GM11168 (cell line): ENCODE results near the gene CADM4.
"Not testable (repeated sequence)": the region's sequence is repeated elsewhere in the genome, so short reads cannot be mapped to it uniquely, and the experiment has no call there.

Source experiments
- in situ Hi-C: fragments of 300-500 bp; cut with MboI; formaldehyde crosslinking; loops from one replicate; pipeline ENCODE4 v1.12.0; 2022; ENCODE audit warnings: low sequenced_read_pairs; ENCODE audit not compliant: unreplicated experiment

The CADM4 gene

DNA sequence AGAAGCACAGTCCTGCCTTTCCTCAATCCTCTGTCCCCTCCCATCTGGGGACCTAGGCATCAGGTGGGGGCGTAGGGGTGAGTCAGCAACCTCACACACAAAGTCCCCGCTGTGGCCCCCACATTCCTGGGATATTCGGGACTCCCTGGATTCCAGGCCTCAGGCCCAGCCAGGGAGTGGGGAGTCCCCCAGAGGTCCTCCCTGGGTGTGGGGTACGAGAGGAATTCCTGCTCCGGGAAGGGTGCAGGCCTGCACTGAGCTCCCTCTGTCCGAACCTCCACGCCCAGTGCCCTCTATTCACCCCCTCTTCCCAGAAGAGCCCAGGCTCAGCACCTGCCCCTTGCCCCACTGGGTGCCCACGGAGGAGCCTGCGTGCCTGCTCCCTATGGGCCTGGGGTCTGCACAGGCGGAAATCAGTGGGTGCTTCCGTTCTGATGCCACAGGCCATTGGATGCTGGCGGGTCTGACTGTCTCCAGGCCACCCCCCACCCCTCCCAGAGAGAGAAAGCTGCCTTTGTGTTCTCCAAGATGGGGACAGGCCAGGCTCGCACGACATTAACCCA is 3.4 kb downstream of the CADM4 start:
- in situ Hi-C loops: no loop called here

DNA sequence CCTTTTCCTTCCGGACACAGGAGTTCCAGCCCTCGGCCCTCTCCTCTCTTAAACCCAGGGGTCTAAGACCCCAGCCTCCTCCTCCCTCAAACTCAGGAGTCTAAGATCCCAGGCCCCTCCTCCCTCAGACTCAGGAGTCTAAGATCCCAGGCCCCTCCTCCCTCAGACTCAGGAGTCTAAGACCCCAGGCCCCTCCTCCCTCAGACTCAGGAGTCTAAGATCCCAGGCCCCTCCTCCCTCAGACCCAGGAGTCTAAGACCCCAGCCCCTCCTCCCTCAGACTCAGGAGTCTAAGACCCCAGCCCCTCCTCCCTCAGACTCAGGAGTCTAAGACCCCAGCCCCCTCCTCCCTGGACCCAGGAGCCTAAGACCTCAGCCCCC is 4.1 kb downstream of the CADM4 start:
- in situ Hi-C loops: not testable (repeated sequence)

DNA sequence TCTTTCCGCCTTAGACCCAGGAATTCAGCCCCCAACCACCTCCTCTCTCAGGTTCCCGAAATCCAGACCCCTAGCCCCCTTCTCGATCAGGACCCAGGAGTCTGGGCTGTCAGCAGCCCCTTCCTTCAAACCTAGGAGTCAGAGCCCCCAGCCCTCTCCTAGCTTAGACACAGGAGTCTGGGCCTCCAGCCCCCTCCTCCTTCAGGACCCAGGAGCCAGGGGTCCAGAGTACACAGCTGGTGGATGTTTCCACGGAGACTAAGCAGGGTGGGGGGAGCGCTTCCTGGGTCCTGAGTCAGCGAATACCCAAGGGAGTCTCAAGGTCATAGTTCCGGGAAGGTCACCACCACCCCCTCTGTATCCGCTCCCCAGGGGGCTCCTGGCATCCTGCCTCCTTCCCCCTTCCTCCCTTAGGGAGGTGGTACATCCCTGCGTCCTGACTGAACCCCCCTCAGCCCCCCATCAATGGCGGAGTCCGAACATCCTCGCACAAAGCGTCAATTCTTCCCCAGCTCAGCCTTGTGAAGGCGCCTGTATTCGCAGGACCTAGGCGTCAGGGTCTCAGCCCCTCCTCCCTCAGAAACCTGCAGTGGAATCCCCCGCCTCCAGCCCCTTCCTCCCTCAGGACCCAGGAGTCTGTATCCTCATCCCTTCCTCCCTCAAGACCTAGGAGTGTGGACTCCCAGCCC is 4.6 kb downstream of the CADM4 start:
- in situ Hi-C loops: no loop called here

DNA sequence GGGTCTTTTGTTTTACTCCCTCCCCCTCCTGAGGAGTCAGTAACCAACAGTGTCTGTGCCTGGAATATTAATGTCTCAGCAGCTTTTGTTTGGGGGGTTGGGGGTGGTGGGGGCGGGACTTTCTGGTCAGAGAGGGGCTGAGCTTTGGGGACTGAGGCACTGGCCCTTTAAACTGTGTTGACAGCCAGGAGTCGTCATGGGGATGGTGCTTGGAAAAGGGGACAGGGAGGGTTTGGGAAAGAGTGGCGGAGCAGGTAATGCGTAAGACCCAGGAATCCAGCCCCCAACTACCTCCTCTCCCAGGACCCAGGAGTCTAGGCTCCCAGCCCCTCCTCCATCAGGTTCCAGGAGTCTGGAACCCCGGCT is 5.2 kb downstream of the CADM4 start:
- in situ Hi-C loops: no loop called here

DNA sequence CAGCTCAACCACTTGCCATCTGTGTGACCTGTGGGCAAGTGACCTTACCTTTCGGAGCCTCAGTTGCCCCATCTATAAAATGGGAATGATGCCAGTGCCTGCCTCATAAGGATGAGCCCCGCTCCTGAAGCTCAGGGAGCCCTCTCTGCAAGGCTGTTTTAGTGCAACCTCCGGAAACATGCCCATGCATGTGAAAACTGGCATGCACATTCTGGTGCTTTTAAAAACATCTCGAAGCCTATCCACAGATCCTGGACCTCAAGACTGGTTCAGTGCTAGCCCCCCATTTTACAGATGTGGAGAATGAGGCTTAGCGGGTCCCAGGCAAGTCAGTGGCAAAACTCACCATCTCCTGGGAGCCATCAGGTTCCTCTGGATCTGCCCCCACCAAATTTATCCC is 5.6 kb downstream of the CADM4 start:
- in situ Hi-C loops: no loop called here

DNA sequence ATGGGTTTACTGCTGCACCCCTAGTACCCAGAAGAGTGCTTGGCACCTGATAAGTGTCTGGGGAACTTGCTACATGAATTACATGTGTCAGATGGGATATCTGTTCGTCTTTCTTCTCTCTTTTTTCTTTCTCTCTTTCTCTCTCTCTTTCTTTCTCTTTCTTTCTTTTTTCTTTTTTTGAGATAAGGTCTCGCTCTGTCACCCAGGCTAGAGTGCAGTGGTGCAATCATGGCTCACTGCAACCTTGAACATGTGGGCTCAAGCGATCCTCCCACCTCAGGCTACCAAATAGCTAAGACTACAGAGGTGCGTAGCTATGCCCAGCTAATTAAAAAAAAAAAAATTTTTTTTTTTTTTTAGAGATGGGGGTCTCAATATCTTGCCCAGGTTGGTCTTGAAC is 6.1 kb downstream of the CADM4 start:
- in situ Hi-C loops: no loop called here

DNA sequence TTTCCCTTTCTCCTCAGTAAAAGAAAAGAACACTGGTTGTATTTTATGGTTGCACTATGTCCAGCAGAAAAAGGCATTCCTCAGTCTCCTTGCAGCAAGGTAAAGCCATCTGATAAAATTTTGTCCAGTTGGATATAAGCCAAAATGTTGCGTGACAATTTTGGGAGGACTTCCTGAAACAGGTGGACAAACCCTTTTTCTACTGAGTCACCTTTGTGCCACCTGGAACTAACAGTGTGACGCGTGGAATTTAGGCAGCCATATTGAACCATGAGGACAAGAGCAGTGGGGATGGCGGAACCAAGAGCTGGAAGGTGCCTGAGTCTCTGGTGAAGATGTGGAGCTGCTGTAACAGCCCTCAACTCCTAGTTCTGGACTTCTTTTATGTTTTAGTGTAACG is 8.2 kb downstream of the CADM4 start:
- in situ Hi-C loops: no loop called here

DNA sequence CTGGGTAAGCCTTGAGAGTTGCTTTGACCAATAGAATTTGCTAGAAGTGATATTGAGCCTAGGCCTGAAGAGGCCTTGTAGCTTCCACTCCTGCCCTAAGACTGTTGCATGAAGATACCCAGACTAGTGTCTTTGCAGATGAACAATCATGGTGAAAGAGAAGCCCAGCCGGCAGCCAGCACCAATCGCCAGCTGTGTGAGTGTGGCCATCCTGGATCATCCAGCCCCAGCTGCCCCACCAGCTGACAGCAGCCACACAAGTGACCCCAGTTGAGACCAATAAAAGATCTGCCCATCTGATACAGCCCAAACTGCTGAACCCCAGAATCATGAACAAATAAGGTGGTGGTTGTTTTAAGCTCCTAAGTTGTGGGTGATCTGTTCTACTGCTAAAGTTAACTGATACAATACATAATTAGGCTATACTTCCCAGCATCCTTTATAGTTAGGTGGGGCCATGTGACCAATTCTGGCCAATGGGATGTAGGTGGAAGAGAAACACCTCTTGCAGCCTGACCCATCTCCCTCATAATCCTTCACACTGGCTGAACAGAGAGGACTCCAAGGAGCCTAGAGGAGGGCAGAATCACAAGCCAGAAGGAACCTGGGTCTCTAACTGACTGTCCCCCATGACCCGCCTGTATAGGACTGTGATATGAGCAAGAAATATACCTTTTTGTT is 10.9 kb downstream of the CADM4 start:
- in situ Hi-C loops: no loop called here

DNA sequence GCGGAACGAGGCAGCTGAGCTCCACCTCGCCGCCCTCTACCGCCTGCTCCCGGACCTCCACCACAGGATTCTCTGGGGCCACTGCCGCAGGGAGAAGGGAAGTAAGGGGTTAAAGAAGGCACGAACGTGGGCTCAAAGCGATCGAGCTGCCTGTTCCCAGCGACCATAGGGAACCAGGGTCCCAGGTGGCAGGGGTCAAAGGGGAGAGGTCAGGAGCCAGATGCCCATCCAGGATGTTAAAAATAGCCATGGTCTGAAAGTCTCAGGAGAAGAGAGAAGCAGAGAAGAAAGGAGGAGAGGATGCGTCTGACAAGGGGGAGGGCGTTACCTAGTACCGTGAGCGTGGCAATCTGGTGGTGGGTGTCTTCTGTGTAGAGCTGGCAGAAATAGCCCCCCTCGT is 12.8 kb downstream of the CADM4 start:
- in situ Hi-C loops: no loop called here

DNA sequence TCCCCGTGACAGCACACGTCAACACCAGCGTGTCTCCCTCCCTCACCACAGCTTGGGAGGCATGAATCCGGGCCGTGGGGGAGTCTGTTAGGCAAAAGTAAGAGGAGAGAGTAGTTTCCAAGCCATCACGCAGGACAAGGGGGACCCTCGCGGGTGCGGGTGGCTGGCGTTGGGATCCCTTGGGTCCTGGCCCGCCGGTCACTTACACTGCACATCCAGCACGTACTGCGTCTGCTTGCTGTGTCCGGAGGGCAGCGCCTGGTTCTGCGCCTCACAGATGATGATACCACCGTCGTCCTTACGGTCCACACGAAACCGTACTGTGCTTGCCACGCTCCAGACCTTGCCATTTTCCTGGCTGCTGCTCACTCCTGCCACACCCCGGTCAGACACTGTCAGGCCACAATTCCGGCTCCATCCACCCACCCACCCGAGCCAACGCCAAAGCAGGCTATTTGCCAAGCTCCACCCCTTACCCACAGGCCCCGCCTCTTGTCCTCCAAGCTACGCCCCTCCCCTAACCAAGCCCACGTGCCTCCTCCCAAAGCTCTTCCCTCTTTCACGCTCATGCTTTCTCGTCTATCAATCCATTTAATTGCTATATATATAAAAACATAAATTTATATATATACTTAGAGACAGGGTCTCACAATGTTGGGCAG is 13.6 kb downstream of the CADM4 start:
- in situ Hi-C loops: no loop called here

DNA sequence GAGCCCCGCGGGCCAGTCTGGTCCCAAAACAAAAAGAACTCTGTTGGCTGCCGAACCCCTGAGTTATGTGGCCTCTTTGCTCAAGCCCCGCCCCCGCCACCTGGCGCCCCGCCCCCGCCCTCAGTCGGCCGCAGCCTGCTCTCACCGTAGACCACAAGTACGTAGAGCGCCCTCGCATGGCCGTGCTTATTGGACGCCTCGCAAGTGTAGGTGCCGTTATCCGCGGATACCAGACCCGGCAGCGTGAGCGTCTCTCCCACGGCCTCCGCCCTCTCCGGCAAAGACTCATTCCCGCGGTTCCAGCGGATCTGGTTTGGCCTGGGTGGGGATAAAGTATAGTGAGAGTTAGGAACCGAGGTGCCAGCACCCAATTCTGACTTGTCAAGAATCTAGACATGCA is 14.7 kb downstream of the CADM4 start:
- in situ Hi-C loops: no loop called here

DNA sequence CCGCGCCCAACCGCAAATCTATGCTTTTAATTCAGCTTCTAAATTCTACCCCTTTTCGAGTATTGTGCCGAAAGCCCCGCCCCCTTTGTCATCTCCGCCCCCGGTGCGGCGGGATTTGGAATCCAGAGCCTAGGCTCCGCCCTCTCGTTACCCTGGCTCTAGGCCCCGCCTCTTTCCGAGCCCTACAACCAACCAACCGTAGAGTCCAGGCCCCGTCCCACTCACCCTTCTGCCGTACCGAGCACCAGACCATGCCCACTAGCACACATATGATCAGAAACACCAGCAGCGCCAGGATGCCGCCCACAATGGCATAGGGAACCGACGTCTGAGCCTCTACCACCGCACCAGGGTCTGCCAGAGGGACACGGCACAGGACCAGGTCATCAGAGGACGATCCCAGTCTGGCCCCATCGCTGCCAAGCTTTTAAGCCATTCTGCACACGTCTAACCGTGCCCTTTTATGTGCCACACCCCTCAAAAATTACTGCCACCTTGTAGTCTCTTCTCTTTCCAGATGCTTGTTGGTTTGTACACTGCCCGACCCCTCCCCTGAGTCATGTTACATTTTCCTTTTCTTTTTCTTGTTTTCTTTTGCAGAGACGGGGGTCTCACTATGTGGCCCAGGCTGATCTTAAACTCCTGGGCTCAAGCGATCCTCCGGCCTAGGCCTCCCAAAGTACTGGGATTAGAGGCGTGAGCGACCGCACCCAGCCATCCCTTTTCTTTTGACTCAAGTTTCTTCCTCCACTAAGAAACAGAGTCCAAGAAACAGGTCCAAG is 15.6 kb downstream of the CADM4 start:
- in situ Hi-C loops: no loop called here

DNA sequence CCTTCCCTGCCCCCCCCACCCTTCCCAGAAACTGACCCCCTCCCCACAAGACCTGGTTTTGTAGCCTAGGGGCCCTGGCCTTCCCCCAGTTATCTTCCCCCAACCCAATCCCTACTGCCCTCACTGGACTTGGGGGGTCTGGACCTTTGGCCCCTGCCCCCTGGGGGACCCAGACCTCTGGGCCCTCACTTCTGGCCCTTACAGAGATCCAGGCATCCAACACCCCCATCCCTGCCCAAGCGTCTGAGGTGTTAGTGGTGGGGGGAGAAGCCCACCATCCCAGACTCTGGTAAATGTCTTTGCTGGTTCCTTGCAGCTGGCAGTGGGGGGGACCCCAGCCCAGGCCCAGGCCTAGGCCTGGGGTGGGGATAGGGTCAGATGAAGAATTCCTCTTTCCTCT is 16.7 kb downstream of the CADM4 start:
- in situ Hi-C loops: no loop called here

DNA sequence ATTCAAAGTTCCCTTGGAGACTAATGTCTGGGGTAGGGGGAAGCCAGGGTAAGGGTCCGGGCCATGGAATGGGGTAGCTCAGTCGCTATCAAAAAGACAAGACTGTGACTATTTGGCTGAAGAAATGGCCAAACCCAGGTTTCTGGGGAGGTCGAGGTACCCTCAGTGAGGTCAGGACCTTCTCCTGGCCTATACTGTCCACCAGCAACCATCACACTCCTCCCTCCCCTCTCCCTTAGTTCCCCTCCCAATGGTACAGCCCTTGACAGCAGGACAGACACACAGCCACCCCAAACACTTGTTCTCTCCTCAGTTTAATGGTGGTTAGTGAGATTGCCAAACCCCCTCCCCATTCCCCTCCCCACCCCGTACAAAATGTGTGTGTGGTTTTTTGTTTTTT is 17.6 kb downstream of the CADM4 start:
- in situ Hi-C loops: no loop called here

DNA sequence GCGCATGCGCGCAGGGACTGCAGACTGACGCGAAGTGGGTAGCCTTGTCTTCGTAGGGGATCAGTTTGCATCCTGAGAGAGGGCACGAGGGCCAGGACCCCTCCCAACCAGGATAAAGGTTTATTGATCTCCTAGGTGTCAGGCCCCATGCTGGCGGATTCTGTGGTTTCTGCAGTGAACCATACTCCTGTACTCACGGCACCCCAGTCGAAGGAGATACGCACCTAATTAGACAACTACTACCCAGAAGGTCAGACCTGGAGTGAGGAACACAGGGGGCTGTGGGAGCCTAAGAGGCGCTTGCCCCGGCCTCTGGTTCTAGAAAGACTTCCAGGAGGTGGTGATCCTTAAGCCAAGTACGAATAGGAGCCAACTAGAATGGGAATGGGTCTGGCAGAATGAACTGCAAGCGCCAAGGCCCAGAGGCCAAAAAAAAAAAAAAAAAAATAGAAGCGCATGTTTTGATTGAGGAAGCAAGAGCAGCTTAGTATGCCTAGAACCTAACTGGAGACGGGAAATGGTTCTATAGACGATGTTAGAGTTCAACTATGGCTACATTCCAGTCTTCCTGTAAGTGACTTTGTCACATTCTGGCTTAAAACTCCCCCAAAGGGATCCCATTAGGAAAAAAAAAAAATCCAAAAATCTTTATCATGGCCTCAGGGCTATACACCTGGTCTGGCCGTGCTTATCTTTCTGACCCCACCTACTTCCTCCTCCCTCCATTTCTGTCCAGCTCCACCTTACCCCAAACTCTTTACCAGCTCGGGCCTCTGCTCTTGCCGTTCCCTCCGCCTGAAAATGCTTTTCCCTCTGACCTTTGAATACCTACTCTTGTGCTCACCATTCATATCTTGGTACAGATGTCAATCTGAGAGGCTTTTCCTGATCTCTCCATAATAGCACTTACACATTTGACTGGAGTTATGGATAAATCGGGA is 19.3 kb downstream of the CADM4 start:
- in situ Hi-C loops: no loop called here

DNA sequence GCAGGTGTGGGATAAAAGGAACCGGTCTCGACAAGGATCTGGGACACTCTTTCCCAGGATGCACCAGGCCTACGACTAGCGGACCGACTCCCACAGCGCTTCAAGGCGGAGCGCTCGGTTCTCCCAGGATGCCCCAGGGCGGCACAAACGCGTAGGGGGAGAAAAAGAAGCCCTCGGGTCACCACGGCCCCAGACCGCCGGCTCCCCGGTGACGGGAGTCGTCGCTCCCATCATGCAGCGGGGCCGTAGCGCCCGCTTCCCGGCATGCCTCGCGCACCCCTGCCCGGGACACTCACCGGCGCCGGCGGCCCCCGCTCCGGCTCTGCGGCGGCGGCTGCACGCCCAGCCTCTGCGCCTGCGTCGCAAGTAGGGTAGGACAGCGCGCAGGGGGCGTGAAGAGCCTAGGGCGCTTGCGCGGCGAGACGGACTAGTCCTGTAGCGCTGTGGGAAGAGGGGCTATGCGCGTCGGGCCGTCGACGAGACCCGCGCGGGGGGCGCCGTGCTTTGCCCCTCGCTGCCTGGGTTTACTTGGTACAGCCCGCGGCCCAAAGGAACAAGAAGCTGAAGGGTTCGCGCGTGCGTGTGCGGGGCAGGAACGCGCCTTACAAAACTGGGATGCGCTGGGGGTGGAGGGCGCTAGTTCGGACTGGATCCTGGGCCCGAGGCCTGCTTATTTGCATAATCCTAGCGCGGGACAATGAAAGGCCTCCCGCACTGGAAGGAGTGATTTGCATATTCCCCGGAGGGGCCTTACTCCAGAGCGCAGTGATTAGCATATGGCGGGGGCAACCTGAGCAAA is 20.2 kb downstream of the CADM4 start, which contains the start of gene ZNF428:
TSS of gene ZNF428 (minus strand) at position 368 of the 799 bp plus-strand sequence. CDS start 5,325 bp downstream, outside the sequence.
- in situ Hi-C loops: no loop called here

DNA sequence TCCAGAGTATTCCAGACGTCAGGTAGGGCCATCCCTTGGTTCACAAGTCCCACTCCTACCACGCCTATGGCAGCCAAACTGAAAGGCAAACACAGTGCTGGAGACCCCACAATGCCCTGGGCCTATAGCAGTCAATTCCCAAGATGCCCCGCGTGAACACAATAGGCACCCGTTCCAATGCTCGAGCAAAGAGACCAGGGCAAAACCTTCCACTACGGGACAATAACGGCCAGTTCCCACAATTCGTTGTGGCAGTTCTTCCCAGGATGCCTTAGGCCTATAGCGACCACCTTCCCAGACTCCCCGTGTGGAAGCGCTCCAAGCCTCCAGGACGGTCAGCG is 20.8 kb downstream of the CADM4 start:
- in situ Hi-C loops: no loop called here

DNA sequence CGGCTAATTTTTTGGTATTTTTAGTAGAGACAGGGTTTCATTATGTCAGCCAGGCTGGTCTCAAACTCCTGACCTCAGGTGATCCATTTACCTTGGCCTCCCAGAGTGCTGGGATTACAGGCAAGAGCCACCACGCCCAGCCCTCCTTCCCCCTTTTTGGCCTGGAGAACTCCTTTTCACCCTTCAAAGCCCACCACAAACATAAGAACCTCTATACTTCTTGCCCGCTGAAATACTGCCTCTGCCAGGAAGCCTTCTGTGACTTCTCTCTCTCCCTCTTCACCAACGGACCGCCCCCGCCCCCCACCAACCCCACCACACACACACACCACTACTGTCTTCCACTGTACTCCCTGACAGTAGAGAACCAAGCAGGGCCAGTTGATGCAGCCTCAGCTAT is 22.7 kb downstream of the CADM4 start:
- in situ Hi-C loops: no loop called here

DNA sequence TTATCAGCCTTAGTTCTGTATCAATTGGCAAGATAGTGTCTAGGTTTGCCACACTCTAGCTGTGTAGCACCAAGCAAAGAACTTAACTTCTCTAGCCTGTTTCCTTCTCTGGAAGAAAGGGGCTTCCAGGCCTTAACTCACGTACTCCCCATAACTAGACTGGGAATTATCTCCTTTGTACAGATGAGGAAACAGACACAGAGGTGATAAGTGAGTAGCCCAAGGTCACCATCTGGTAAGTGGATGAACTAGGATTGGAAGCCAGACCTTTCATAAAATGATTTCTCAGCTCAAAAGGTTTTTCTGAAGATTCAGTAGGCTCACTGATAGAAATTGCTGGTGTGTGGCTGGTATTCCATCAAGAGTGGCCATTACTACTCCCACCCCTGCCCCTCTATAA is 23.3 kb downstream of the CADM4 start:
- in situ Hi-C loops: no loop called here
